Medulla oblongata (tissue), 1 donor: ENCODE measurements around the gene ZIC1.
A peak's percentile ranks its signal among the peaks of the same experiment; 100 is the strongest.

Experiments used
- DNase-seq: peaks from one replicate; pipeline ENCODE4 v3.0.0-alpha.2; 2015; ENCODE audit errors: extremely low spot score

Gene ZIC1

DNA sequence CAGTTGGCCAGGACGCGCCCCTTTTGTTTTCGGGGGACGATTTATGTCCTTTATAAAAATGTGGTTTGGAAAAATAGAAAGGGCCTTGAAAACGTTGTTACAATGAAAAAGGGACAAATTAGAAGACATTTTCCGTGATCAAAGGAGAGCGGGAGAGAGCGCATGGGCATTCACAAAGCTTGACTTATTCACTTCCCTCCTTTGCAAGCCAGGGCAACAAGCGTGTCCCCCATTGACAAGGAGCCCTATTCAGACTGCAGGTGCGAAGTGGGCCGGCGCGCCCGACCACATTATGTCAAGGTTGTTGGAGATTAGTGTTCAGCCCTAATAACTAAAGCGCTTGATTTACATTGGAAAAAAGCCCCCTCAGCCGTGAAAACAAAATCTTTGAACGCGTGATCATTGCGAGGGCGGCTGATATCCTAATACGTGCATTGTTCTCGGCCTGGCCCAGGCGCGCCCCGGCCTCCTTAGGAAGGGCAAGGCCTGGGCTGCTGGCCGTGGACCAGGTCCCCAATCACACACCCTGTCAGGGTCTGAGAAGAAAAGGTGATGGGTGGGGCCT, 28.7 kb upstream of the ZIC1 start:
- no peak for DNase-seq

- DNase-seq, result no peak
These were observed 28.2 kb upstream of the ZIC1 start for GRCh38 chr3:147380977-147381376.

DNA sequence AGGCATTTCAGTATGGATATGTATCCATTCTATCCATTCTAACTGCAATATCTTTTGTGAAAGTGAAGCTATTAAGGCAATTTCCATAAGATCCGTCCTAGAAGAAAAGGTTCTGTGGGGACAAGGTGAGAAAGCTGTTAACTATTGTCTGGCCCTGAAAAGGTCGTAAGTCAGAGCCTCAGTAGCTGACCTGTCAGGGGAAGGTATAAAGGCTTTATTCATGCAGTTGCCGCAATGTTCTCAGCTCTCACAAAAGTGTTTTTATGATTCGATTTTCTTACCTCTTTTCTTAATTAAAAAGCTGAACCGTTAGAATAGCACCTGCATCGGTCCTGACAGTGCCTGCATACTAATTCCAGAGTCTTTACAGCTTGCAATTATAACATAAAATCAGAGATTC, 27.6 kb upstream of the ZIC1 start:
- DNase-seq, result no peak

DNA sequence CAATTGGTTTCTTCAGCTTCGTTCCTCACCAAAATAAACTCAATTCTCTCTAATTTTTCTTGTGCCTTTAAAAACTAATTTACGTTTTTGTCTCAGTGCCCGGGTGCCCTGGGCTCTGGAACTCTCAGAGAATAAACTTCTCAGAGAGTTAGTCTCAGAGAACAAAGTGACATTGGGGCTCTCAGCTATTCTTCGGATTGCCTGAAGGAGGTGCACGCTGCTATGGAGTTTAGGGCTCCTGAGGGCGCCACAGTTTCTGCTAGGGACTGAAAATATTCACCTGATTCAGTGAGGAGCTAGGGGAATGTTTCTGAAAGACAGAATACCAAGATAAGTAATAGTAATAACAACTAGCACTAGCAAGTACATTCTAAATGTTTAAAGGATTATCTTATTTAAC, 25.5 kb upstream of the ZIC1 start:
- DNase-seq, result no peak

DNA sequence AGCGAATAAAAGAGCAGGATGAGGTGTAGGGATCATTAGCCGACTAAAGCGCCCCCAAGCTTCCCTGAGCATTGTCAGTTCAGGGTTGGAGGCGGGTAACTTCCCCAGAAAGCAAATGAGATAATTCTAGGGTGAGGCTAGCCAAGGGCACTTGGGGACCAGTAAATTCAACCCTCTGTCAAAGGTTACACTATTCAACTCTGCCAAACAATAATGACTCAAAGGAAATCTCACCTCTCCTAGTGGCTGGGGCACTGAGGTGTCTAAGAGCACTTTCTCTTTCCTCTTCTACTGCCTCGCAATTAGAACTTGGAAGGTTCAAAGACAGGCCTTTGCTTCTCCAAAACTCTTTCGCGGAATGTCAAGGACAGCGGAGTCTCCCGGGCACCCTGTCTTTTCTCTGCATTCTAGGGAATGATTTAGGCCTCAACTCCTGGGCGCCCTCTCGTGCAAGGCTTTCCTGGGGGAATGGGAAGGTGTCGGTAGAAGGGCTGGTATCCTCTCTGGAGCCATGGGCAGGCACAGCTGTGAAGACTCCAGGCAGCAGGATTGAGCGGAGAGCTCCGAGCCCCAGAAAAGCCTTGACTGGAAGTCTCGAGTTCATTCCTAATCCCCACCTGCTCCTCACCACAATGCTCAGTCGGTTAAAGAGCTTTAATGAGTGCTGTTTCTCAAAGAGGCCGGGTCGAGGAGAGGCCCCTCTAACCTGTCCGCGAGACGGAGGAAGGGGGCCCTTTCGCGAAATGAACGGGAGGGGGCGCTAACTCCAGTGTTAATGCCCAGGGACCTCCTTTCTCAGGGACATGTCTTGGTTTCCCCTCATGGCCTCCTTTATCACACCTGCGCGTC, 24.7 kb upstream of the ZIC1 start:
- DNase-seq, result no peak

- no peak for DNase-seq
These were observed 23.8 kb upstream of the ZIC1 start for GRCh38 chr3:147385059-147386012.

DNA sequence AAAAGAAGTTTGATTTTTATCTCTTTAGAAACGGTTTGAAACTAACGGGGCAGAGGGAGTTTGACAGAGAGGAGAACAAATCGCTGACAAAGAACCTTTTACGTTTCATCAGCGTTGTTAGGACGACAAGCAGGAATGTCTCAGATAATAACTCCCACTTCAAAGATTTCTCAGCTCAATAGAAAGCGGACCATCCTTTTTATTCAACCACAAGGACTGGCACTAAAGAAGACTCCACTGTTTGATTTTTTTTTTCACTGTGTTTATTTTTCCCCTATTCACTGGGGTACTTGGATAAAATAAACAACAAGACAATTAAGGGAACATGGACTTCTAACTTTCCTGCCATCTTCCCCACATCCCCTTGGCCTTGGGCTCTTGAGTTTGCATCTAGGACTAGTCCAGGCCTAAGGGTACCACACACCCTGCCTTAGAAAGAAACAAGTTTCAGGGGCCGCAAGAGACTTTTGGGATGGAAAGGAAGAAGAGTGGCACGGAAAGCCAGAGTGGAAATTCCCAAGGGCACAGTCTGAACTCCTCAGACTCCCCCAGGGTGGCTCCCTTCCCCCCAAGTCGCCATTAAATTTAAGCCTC, 21.8 kb upstream of the ZIC1 start:
- DNase-seq, result no peak

DNA sequence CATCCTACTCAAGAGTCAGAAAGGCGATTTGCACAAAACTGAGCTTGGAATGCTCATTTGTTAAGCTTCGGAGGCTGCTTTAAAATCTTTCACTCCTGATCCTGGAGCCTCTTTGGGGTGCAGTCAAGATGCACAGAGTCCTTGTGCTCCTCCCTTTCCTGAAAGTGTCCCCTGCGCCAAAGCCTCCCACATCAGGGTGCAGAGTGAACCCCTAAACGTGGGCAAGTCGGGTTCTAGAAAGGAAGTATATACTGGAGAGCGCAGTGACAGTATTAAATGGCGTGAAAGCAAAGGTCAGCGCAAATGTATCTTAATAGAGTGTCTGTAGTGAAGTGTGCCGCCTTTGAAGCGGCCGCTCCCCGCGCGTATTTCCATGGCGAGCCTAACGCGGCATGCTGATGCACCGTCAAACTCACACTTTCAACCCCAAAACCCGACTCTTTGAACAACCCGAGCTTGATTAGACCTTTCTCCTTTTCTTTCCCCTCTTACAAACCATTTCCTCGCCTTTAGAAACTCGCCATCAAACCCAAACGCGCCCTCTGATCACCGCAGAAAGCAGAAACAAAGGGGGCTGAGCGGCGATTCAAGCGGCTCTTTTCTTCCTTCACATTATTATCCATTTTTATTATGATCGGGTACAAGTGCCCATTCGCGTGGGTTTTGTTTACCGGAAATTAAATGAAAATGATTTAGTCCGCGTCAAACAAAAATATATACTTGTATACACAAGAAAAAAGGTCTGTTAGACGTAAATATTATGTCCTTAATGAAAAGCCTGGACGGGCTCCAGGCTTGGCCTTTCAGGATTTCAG, 21.1 kb upstream of the ZIC1 start:
- no peak for DNase-seq

DNA sequence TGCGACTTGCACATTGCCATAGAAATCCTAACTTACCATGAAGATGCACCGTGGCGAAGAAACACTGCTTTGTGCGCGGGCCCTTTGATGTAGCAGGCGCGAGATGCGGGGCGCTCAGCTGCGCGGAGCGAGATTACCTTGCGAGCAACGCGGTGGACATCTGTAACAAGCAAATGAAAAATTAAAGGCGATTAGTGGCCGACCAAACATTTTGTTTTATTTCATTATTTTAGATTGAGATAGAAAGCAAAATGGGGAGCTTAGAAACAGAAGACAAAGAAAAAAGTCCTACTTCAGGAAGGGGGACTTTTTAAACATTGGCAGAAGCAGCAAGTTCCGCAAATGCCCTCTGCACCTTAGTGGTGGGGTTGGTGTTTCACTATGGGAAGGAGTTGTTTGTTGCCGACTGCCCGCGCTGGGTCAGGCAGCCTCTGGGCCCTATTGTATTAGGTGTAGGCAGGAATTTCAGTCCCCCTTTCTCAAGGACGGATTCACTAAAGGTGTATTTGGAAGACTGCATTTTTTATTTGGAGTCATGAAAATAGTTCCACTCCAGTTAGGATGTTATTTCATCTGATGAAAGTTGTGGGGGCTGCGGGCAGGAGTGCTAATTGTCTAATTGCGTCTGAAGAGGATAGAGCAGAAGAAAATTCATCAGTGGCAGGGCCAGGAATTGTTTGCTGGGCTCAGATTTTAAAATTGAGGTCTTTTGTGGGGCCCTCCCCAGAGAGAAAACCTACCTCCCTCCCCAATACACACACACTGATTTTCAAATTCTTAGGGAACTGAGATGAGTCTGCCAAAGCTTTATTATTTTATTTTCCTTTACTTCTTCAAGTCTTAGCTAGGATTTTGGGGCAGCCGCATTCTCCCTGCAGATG, 20.2 kb upstream of the ZIC1 start:
- DNase-seq, result no peak

DNA sequence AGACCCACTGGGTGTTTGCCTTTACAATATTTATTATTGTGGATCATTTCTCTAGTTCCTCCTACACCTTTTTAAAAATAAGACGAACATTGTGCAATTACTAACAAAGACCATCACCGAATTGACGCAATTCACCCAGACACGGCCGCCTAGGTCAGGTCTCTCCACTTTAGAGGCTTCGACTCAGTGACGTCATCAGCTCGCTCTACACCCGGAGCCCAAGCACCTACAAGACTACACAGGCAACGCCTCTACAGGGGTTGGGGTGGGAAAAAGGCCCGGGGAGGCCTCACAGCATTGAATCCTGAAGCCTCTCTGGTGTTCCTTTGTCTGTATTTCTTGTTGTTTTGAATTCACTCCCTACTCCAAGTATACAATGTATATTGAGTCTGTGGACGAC, 19.4 kb upstream of the ZIC1 start:
- peak; percentile 11 for DNase-seq

DNA sequence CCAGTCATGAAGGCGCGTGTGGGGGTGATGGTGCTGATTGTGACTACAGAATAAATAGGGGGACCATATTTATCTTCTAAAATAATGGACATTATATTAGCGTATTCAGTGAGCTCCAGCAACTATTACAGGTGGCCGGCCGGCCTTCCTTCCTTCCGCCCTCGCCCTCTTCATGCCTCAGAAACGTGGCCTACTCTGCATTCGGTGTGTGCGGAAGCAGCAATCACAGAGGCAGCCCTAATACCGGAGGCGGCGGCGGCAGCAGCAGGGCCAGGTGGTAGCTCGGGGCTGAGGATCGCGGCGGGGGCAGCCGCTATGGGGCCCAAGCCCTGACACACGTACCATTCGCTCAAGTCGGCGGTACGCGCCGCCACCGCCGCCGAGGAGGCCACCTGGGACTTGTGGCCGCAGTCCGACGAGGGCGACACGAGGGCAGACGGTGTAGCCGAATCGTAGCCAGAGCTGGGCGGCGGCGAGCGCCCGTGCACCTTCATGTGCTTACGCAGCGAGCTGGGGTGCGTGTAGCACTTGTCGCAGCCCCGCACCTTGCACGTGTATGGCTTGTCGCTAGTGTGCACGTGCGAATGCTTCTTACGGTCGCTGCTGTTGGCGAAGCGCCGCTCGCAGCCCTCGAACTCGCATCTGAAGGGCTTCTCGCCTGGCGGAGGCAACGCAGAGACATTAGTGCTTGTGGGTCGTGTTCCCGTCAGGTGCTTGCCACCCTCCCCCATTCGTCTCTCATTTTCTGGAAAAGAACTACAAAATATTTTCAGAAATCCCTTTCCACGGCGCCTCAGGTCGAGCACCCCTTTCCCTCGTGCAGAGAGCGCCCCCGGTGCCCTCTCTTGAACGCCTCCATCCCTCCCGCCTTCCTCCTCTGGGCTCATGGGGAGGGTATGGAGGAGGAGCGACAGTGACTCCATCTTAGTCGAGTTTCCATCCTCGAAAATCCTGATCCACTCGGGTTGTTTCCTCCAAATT, 18.3 kb upstream of the ZIC1 start:
- DNase-seq, result peak; percentile 14

GRCh38 chr3:147391781-147392624, 17.2 kb upstream of the ZIC1 start:
- DNase-seq, result peak; percentile 88

DNA sequence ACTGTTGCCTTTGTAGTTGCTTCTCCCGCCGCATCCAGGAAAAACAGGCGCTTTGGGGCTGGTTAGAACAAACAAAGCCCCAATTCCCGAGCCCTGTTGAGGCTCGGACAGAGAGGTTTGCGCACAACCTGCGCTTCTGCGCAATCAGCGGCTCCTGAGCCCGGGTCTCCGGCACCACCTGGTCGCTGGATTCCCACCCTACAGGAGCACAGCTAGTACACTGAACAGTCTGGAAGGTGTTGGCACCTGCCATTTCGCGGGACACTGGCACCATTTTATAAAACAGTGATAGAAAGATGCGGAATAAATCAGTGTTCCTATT, 16.6 kb upstream of the ZIC1 start:
- no peak for DNase-seq

GRCh38 chr3:147393261-147393942, 15.8 kb upstream of the ZIC1 start:
- DNase-seq, result peak; percentile 84

DNA sequence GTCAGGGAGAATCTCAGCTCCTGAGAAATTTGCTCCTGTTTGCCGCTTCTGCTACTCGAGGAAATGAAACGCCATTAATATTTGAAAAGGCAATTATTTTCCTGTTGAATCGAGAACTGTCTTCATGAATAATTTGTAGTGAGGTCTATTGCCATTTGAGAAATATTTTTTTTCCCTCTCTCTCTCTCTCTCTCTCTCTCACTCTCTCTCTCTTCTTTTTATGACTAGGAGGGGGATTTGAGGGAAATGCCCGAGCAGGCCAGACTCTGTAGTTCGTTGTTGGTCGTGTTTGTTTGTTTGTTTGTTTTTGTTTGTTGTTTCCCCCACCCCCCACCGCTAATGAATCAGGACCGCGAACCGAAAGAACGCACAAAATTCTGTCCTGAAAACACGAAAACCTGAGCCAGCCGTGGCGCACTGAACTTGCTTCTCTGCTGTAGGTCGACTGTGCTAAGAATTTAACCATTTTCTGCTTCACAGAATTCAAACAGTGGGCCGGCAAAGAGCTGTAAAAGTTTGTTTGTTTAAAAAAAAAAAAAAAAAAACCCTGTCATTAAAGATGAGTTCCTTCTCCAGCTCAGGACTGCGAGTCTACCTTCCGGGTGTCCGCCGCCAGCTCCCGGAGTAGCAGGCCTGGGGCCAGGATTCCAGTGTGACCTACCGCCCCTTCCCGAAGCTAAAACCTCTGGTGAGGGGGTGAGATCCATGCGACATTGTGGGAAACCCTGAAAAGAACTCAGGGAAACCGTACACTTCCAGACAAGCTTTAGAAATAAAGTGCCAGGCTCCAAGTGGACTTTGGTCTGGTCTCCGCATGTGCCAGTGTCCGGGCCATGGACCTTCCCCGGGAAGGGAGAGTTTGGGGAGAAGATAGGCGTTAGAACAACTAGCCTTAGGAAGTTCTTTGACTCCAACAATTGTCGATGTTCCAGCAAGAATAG, 15.0 kb upstream of the ZIC1 start:
- peak; percentile 38 for DNase-seq

DNA sequence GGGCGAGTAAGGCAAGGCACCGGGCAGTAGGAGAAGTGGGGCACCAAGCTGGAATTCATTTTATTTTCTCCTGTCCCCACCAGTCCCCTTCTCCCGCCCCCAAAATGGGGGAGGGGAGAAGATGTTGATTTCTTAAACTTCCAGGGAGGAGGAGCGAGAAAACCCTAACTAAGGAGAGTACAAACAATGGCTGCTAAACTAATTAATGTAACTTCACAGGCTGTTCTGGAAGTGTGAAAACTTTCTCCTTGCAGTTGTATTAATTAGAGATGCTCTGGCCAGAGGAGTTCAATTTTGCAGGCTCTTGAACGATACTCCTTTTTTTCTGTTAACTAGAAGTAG, 14.3 kb upstream of the ZIC1 start:
- DNase-seq, result peak; percentile 32
